GM10847 (cell line): ENCODE measurements around the gene CWC25.

Source experiments
- POLR2A ChIP-seq: IDR thresholded peaks from 2 replicates; pipeline ENCODE4 v1.6.1; 2011; ENCODE audit not compliant: insufficient read length; ENCODE audit errors: extremely low read depth

CWC25 gene

GRCh38 chr17:38824899-38825761 is at the start of gene CWC25:
TSS of gene CWC25 (minus strand) at chr17:38825321. CDS start at chr17:38825183, 138 bp downstream.
- TF ChIP-seq POLR2A, result peak; percentile 88

- no peak for TF ChIP-seq POLR2A
Measured at GRCh38 chr17:38873640-38874380, 48.7 kb upstream of the CWC25 start.

- no peak for TF ChIP-seq POLR2A
Measured at GRCh38 chr17:38872671-38873385, 47.7 kb upstream of the CWC25 start.

- TF ChIP-seq POLR2A, result no peak
Measured at GRCh38 chr17:38872027-38872511, 46.9 kb upstream of the CWC25 start.

- TF ChIP-seq POLR2A, result no peak
Measured at GRCh38 chr17:38871247-38872015, 46.3 kb upstream of the CWC25 start.

- TF ChIP-seq POLR2A, result peak; percentile 19
Measured at GRCh38 chr17:38870259-38871165, 45.4 kb upstream of the CWC25 start.

GRCh38 chr17:38869526-38870258 is 44.6 kb upstream of the CWC25 start, which contains the start of gene LASP1:
TSS of gene LASP1 (plus strand) at chr17:38870058. CDS start at chr17:38870190, 132 bp downstream.
- peak; percentile 91 for TF ChIP-seq POLR2A

- peak; percentile 85 for TF ChIP-seq POLR2A
Measured at GRCh38 chr17:38868817-38869525, 43.9 kb upstream of the CWC25 start.

GRCh38 chr17:38867968-38868816 is 43.1 kb upstream of the CWC25 start:
- peak; percentile 36 for TF ChIP-seq POLR2A

GRCh38 chr17:38867179-38867967 is 42.3 kb upstream of the CWC25 start:
- TF ChIP-seq POLR2A, result no peak

- no peak for TF ChIP-seq POLR2A
Measured at GRCh38 chr17:38864636-38865398, 39.7 kb upstream of the CWC25 start.
